ENCODE data around the gene TH. TPM values are rescaled to one million over a fixed set of nuclear protein-coding genes. Genes with fewer than 3 reads are reported as not detected.

Gene TH
- total RNA-seq, 2 experiments from 2014 or later, result not detected

DNA sequence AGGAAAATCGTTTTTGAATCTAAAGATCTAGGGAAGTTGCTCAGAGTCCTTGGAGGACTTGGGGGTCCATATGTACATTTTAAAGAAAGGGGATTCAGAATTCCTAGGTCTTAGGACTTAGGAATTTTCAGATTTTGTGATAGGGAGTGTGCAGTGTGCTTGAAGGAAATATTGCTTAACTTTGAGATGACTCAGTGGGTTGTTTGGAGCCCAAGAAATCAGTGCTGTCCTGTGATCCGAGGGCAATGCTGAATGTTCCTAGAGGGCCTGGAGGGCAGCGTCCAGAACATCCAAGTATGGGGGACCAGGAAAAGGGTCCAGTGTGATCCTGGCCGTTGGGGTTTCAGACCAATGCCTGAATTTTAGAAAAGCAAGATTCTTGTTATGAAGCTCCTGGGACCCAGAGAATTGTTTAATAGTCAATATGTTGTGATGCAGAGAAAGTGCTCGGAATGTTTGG is 29.3 kb downstream of the TH start:
- Histone ChIP-seq H3K79me2 (ENCODE audit: insufficient read depth, low read depth, low read length) (no peaks in the 10 kb centered on the region), H2AFZ (ENCODE audit: low read length) (no peak overlapping the region), H3K9me2 (ENCODE audit: insufficient read depth, low read length) (no peaks in the 10 kb centered on the region), H3K27ac (ENCODE audit: low read depth, low read length, poor library complexity, severe bottlenecking) (no peak overlapping the region), H3K4me2 (ENCODE audit: low read length) (no peak overlapping the region), H3K36me3 (ENCODE audit: insufficient read depth, low read length) (no peaks in the 10 kb centered on the region), H3K9me3 (ENCODE audit: low read length) (no peaks in the 10 kb centered on the region), H3K4me3 (ENCODE audit: low read depth, low read length, poor library complexity, severe bottlenecking) (no peak overlapping the region), H4K20me1 (ENCODE audit: insufficient read depth, low read length) (no peaks in the 10 kb centered on the region), H3K4me1 (ENCODE audit: insufficient read depth, low read length, poor library complexity, severe bottlenecking) (no peaks in the 10 kb centered on the region)
- intact Hi-C loops (cut with micrococcal nuclease; ENCODE audit: unreplicated experiment), result no loop called here
- no peak for TF ChIP-seq EZH2phosphoT487 (IDR thresholded peaks at IDR 0.05; ENCODE audit: borderline replicate concordance, low read depth, low read length)
- BruUV-seq (replicated peaks), result no TSS peak
- ChIA-PET POLR2A (no interaction called here), CTCF (ENCODE audit: unreplicated experiment) (no interaction called here)
- DNase-seq (ENCODE audit: low spot score), result no peak

DNA sequence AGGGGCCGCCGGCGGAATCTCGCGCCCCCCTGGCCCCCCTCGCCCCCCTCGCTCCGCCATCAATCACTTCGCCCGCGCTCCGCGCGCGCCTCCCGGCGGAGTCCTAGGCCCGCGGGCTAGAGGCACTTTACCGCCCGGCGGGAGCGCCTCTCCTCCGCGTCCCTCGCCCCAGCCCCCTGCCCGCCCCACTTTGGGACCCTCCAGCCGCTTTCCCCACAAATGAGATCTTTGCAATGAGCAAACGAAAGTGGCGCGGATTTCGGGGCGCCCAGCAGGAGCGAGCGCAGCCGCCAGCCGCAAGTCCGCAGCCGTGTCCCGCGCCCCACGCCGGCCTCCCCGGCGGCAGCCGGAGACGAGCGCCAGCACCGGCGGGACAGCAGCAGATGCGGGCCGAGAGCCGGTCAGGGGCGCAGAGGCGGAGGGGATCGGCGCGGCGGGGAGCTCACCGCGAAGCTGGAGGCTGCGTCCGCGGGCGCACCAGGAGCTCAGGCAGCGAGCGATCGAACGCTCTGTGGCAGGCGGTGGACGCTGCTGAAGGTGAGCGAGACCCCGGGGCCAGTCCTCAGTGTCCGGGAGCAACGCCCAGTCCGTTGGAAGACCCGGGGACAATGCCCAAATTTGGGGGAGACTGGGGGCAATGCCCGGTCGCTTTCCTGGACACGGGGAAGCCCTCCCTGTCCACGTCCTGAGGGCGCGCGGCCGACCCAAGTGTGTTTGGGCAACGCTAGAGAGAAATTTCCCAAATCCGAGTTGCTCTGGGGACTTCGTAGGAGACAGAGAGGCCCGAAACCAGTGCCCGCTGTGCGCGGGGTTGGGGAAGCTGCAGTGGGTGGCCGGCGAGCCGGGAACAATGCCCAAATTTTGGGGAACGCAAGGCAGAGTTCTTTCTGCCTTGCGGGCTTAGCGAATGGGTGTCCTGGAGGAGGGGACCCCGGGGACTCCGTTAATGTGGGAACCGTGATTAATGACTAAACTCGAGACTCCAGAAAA is 30.9 kb downstream of the TH start:
- H4K20me1 ChIP-seq (ENCODE audit: insufficient read depth, low read length), result no peaks in the 10 kb centered on the region
- H3K9me3 ChIP-seq (ENCODE audit: low read length), result no peaks in the 10 kb centered on the region
- H2AFZ ChIP-seq (ENCODE audit: low read length), result no peak overlapping the region
- H3K4me3 ChIP-seq (ENCODE audit: low read depth, low read length, poor library complexity, severe bottlenecking), result no peak overlapping the region
- intact Hi-C loops (cut with micrococcal nuclease; ENCODE audit: unreplicated experiment), result no loop called here
- H3K4me2 ChIP-seq (ENCODE audit: low read length), result no peak overlapping the region
- CTCF ChIA-PET (ENCODE audit: unreplicated experiment), result no interaction called here
- DNase-seq (ENCODE audit: low spot score), result no peak
- H3K4me1 ChIP-seq (ENCODE audit: insufficient read depth, low read length, poor library complexity, severe bottlenecking), result no peaks in the 10 kb centered on the region
- no peak overlapping the region for H3K27ac ChIP-seq (ENCODE audit: low read depth, low read length, poor library complexity, severe bottlenecking)
- no peak for TF ChIP-seq EZH2phosphoT487 (IDR thresholded peaks at IDR 0.05; ENCODE audit: borderline replicate concordance, low read depth, low read length)
- TF ChIP-seq, protein P1, sequence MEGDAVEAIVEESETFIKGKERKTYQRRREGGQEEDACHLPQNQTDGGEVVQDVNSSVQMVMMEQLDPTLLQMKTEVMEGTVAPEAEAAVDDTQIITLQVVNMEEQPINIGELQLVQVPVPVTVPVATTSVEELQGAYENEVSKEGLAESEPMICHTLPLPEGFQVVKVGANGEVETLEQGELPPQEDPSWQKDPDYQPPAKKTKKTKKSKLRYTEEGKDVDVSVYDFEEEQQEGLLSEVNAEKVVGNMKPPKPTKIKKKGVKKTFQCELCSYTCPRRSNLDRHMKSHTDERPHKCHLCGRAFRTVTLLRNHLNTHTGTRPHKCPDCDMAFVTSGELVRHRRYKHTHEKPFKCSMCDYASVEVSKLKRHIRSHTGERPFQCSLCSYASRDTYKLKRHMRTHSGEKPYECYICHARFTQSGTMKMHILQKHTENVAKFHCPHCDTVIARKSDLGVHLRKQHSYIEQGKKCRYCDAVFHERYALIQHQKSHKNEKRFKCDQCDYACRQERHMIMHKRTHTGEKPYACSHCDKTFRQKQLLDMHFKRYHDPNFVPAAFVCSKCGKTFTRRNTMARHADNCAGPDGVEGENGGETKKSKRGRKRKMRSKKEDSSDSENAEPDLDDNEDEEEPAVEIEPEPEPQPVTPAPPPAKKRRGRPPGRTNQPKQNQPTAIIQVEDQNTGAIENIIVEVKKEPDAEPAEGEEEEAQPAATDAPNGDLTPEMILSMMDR (conservative IDR thresholded peaks at IDR 0.05; ENCODE audit: low read length), result no peak
- no peaks in the 10 kb centered on the region for H3K36me3 ChIP-seq (ENCODE audit: insufficient read depth, low read length)
- no peaks in the 10 kb centered on the region for H3K79me2 ChIP-seq (ENCODE audit: insufficient read depth, low read depth, low read length)
- no TSS peak for BruUV-seq (replicated peaks)
- POLR2A ChIA-PET, result no interaction called here
- H3K9me2 ChIP-seq (ENCODE audit: insufficient read depth, low read length), result no peaks in the 10 kb centered on the region

DNA sequence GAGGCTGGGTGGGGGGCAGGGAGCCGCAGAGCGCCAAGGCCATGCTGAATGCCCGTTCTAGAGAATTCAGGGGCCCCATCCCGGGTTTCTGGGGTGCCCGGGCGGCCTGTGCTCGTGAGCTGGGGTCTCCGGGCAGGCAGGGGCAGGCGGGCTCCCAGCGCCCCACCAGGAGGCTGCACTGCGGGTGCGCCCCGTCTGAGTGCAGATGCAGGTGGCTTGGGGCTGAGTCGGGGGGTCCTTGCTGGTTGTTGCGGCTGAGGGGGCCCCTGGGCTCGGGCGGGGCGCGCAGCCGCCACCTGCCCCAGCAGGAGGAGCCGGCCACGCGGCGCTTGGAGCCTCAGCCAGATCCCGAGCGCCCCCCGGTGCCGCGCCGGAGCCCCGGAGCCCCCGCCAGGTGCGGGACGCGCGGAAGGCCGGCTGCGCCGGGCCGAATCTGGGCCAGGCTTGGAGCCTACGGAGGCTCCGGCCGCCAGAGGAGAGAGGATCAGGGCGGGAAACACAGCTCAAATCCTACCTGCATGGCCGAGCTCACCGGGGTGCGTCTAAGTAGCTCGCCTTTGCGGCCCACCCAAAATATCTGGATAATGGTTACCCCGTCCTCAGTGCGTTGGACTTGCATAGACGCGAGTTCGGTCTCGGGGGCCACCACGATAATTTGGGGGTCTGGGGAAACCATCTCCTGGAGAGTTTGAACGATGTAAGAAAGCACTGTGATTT is 31.8 kb downstream of the TH start:
- Histone ChIP-seq H3K36me3 (ENCODE audit: insufficient read depth, low read length) (no peaks in the 10 kb centered on the region), H3K27ac (ENCODE audit: low read depth, low read length, poor library complexity, severe bottlenecking) (no peak overlapping the region), H3K9me2 (ENCODE audit: insufficient read depth, low read length) (no peaks in the 10 kb centered on the region), H4K20me1 (ENCODE audit: insufficient read depth, low read length) (no peaks in the 10 kb centered on the region), H3K79me2 (ENCODE audit: insufficient read depth, low read depth, low read length) (no peaks in the 10 kb centered on the region), H3K9me3 (ENCODE audit: low read length) (no peaks in the 10 kb centered on the region), H3K4me1 (ENCODE audit: insufficient read depth, low read length, poor library complexity, severe bottlenecking) (no peaks in the 10 kb centered on the region), H3K4me2 (ENCODE audit: low read length) (no peak overlapping the region), H3K4me3 (ENCODE audit: low read depth, low read length, poor library complexity, severe bottlenecking) (no peak overlapping the region), H2AFZ (ENCODE audit: low read length) (no peak overlapping the region)
- BruUV-seq (replicated peaks), result no TSS peak
- CTCF ChIA-PET (ENCODE audit: unreplicated experiment), result no interaction called here
- TF ChIP-seq EZH2phosphoT487 (IDR thresholded peaks at IDR 0.05; ENCODE audit: borderline replicate concordance, low read depth, low read length), result no peak
- TF ChIP-seq, protein P1 (conservative IDR thresholded peaks at IDR 0.05; ENCODE audit: low read length), result no peak
- POLR2A ChIA-PET, result no interaction called here
- DNase-seq (ENCODE audit: low spot score), result no peak
- intact Hi-C loops (cut with micrococcal nuclease; ENCODE audit: unreplicated experiment), result no loop called here

Measured in OCI-LY7 (cell line).